Dendritic cell treated with granulocyte-macrophage colony-stimulating factor and Interleukin-4, amounts not matched to agents 40 ng/mL and 50 ng/mL, for 4 days (primary cell): ENCODE measurements around the gene PCNA.
"Not testable (repeated sequence)": the region's sequence is repeated elsewhere in the genome, so short reads cannot be mapped to it uniquely, and the experiment has no call there.

Experiments
- H3K27ac Mint-ChIP-seq: one replicate; pipeline ENCODE4 v1.8.0; 2022; ENCODE audit warnings: mild to moderate bottlenecking, mixed read lengths
- H3K27me3 Mint-ChIP-seq: one replicate; pipeline ENCODE4 v1.8.0; 2022; ENCODE audit warnings: mild to moderate bottlenecking, mixed read lengths
- H3K36me3 Mint-ChIP-seq: one replicate; pipeline ENCODE4 v1.8.0; 2022; ENCODE audit warnings: low read depth, mixed read lengths
- H3K4me1 Mint-ChIP-seq: one replicate; pipeline ENCODE4 v1.8.0; 2022; ENCODE audit warnings: low read depth, mixed read lengths
- H3K4me3 Mint-ChIP-seq: one replicate; pipeline ENCODE4 v1.8.0; 2022; ENCODE audit warnings: mild to moderate bottlenecking, moderate library complexity, mixed read lengths
- H3K9me3 Mint-ChIP-seq: one replicate; pipeline ENCODE4 v1.8.0; 2022; ENCODE audit warnings: mixed read lengths
- intact Hi-C: fragments of 100-400 bp; cut with micrococcal nuclease; formaldehyde crosslinking; loops from one replicate; pipeline ENCODE4 v1.15.0; 2022

PCNA gene

DNA sequence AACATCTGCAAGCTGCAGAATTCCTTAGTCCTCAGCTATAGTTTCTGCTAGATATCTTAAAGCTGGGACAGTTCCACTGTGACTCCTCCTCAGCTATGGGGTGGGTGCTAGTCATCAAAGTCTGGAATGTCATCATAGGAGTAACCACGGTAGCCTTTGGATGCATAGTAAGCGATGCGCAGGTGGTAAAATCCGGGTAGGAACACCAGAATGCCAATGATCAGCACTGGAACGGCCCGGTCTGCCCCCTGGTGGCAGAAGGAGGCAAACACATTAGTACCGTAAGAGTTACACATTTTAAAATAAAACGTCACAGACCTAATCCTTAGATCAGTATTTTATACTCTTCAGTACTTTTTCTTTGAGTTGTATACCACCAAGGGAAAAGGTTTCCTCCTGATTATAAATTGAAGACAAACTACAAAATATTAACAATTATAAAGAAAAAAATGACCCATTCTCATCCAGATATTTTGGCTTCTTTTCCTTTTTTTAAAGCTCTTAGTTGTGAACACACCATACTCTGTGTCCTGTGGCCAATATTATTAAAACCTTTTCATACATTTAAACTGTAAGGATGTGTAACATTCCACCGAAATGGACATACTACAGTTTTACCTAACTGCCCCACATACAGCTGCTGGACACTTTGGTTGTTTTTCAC is 18.9 kb downstream of the PCNA start:
- no peaks in the 10 kb centered on the region for H3K27me3 Mint-ChIP-seq
- peaks cover 96% of the 10 kb centered on the region for H3K36me3 Mint-ChIP-seq
- H3K27ac Mint-ChIP-seq = peak overlapping the region; percentile 77
- H3K4me3 Mint-ChIP-seq = no peak overlapping the region
- intact Hi-C loops = loop anchor here (5.0 kb wide), 2 partner anchors 99 to 144 kb away; partner anchors contain the start of gene SLC23A2
- H3K9me3 Mint-ChIP-seq = no peaks in the 10 kb centered on the region
- peaks cover 24% of the 10 kb centered on the region for H3K4me1 Mint-ChIP-seq

DNA sequence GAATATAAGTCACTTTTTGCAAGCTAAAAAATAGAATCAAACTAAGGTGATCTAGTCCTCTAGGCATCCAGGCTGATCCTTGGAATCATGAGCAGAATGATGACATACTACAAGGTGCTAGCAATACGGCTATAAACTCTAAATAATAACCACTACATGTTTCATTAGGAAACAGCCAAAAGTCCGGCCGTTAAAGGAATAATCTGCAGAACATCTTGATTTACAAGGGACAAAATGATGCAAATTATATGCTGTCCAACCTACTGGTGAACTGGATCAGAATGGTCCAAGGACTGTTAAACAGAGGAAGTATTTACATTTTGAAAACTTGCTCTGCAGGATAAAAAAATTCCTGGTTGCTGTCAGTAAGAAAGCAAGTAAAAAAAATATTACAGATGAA is 19.8 kb downstream of the PCNA start:
- Mint-ChIP-seq H3K27ac (peak overlapping the region; percentile 43), H3K36me3 (peaks cover 94% of the 10 kb centered on the region), H3K4me1 (peaks cover 33% of the 10 kb centered on the region)
- not testable (repeated sequence) for H3K4me3 Mint-ChIP-seq, H3K27me3 Mint-ChIP-seq, H3K9me3 Mint-ChIP-seq
- intact Hi-C loops = loop anchor here (5.0 kb wide), 2 partner anchors 98 to 143 kb away; partner anchors contain the start of gene SLC23A2

DNA sequence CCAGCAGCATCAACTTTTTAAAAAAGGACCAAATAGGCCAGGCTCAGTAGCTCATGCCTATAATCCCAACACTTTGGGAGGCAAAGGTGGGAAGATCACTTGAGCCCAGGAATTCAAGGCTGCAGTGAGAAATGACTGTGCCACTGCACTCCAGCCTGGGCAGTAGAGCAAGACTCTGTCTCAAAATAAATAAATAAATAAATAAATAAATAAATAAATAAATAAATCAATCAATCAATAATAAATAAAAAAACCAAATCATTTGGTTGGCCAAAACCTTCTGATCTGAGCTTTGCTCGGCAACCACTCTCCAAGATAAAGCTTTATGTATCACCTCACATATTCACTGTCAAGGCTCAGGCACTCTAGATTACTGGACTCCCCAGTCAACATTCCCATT is 20.7 kb downstream of the PCNA start:
- H3K4me3 Mint-ChIP-seq, intact Hi-C loops, H3K27me3 Mint-ChIP-seq, H3K9me3 Mint-ChIP-seq: not testable (repeated sequence)
- Mint-ChIP-seq H3K4me1 (peaks cover 35% of the 10 kb centered on the region), H3K27ac (peak overlapping the region; percentile 43), H3K36me3 (peaks cover 85% of the 10 kb centered on the region)

DNA sequence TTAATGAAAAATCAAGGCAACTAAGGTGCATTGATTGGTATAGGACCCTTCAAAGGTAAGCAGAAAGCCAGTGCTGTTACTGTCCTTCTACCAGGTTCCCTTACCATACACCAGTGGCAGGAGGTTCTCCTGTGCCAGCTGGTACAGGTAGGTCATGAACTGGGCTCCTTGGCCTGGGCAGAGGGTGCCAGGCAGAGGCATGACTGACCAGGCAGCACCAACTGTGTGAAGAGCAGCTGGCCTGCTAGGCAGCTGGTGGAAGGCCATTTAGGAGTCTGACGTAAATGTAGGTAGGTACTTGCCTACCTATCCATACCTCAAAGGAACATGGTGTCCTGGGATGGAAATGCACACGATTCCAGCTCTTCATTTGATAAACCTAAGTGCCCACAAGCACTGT is 23.3 kb downstream of the PCNA start:
- H3K27me3 Mint-ChIP-seq = no peaks in the 10 kb centered on the region
- no peaks in the 10 kb centered on the region for H3K9me3 Mint-ChIP-seq
- no peak overlapping the region for H3K4me3 Mint-ChIP-seq
- intact Hi-C loops = no loop called here
- H3K36me3 Mint-ChIP-seq = peaks cover 67% of the 10 kb centered on the region
- H3K27ac Mint-ChIP-seq = peak overlapping the region; percentile 65
- peaks cover 38% of the 10 kb centered on the region for H3K4me1 Mint-ChIP-seq

GRCh38 chr20:5095931-5096330 is 23.8 kb downstream of the PCNA start:
- no peak overlapping the region for H3K4me3 Mint-ChIP-seq
- H3K27me3 Mint-ChIP-seq = no peaks in the 10 kb centered on the region
- intact Hi-C loops = no loop called here
- peaks cover 35% of the 10 kb centered on the region for H3K4me1 Mint-ChIP-seq
- H3K9me3 Mint-ChIP-seq = no peaks in the 10 kb centered on the region
- H3K27ac Mint-ChIP-seq = peak overlapping the region; percentile 65
- peaks cover 62% of the 10 kb centered on the region for H3K36me3 Mint-ChIP-seq

GRCh38 chr20:5095454-5095853 is 24.3 kb downstream of the PCNA start:
- Mint-ChIP-seq H3K9me3 (no peaks in the 10 kb centered on the region), H3K4me3 (no peak overlapping the region), H3K27me3 (no peaks in the 10 kb centered on the region), H3K36me3 (peaks cover 58% of the 10 kb centered on the region), H3K4me1 (peaks cover 40% of the 10 kb centered on the region), H3K27ac (peak overlapping the region; percentile 4)
- intact Hi-C loops = no loop called here

GRCh38 chr20:5092765-5093339 is 26.9 kb downstream of the PCNA start:
- H3K27me3 Mint-ChIP-seq = no peaks in the 10 kb centered on the region
- H3K9me3 Mint-ChIP-seq = no peaks in the 10 kb centered on the region
- peak overlapping the region; percentile 15 for H3K27ac Mint-ChIP-seq
- intact Hi-C loops = loop anchor here (5.0 kb wide), 2 partner anchors 36 to 121 kb away; no protein-coding TSS in a partner anchor
- peaks cover 52% of the 10 kb centered on the region for H3K4me1 Mint-ChIP-seq
- peaks cover 35% of the 10 kb centered on the region for H3K36me3 Mint-ChIP-seq
- no peak overlapping the region for H3K4me3 Mint-ChIP-seq

DNA sequence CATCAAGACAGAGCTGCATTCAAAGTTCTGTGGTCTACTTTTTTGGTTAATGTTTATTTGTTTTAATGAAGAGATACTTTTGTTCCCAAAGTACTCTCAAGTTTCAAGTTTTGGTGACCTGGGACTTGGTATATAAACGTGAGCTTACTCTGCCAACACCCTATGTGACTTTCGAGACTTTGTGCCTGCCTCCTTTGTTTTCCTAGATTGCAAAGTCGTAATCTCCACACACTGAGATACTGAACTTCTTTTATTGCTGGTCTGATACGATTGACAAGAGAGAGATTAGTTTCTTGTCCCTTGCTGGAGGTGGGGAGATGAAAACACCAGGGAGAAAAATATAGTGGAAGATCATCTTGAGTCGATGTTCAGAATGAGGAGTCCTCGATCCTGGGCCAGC is 27.9 kb downstream of the PCNA start:
- Mint-ChIP-seq H3K27me3 (no peaks in the 10 kb centered on the region), H3K36me3 (peaks cover 25% of the 10 kb centered on the region), H3K9me3 (no peaks in the 10 kb centered on the region), H3K4me1 (peaks cover 59% of the 10 kb centered on the region), H3K4me3 (no peak overlapping the region), H3K27ac (peak overlapping the region; percentile 15)
- intact Hi-C loops = loop anchor here (5.0 kb wide), 2 partner anchors 35 to 120 kb away; no protein-coding TSS in a partner anchor

DNA sequence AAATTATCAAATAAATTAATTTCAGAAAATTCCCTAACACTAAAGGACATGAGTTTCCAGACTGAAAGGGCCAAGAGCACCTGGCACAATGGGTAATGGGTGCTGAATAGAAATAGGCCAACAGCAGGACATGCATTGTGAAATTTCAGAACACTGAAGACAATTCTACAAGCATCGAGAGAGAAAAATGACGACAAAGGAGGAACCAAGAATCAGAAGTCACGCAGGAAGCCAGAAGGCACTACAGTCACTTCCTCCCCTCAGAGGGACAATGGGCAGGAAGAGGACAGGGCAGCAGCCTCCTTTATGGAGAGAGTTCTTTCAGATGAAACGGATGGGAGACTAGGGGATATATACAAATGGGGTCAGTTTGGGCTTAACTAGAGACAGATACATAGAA is 29.6 kb downstream of the PCNA start:
- Mint-ChIP-seq H3K4me3 (no peak overlapping the region), H3K4me1 (peaks cover 58% of the 10 kb centered on the region), H3K36me3 (peaks cover 8% of the 10 kb centered on the region), H3K9me3 (no peaks in the 10 kb centered on the region), H3K27ac (peak overlapping the region; percentile 96), H3K27me3 (no peaks in the 10 kb centered on the region)
- intact Hi-C loops = loop anchor here (5.0 kb wide), 2 partner anchors 33 to 118 kb away; no protein-coding TSS in a partner anchor

GRCh38 chr20:5088688-5089087 is 31.1 kb downstream of the PCNA start:
- Mint-ChIP-seq H3K4me1 (peaks cover 63% of the 10 kb centered on the region), H3K27ac (peak overlapping the region; percentile 96)

GRCh38 chr20:5085380-5085779 is 34.4 kb downstream of the PCNA start:
- Mint-ChIP-seq H3K4me3 (no peak overlapping the region), H3K9me3 (no peaks in the 10 kb centered on the region), H3K27ac (peak overlapping the region; percentile 98), H3K4me1 (peaks cover 65% of the 10 kb centered on the region), H3K27me3 (no peaks in the 10 kb centered on the region), H3K36me3 (no peaks in the 10 kb centered on the region)
- intact Hi-C loops = loop anchor here (10.0 kb wide), 1 partner anchor 271 kb away; no protein-coding TSS in a partner anchor

More at GRCh38 chr20:5088688-5089087, 31.1 kb downstream of the PCNA start:
- intact Hi-C loops = loop anchor here (10.0 kb wide), 1 partner anchor 274 kb away; no protein-coding TSS in a partner anchor
- Mint-ChIP-seq H3K9me3 (no peaks in the 10 kb centered on the region), H3K36me3 (peaks cover 7% of the 10 kb centered on the region), H3K4me3 (no peak overlapping the region), H3K27me3 (no peaks in the 10 kb centered on the region)

DNA sequence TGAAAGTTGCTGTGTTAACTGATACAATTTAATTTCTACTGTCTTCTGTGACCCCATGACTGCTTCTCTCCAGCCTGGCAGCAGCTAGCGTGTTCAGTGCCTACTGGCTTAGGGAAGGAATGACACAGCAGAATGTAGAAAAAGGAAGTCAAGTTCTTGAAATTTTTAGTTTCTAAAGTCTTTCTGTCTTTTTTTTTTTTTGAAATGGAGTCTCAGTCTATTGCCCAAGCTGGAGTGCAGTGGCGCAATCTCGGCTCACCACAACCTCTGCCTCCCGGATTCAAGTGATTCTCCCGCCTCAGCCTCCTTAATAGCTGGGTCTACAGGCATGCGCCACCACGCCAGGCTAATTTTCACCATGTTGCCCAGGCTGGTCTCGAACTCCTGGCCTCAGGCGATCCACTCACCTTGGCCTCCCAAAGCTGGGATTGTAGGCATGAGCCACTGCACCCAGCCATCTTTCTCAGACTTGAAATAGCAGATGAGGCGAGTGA is 39.3 kb downstream of the PCNA start:
- intact Hi-C loops = loop anchor here (5.0 to 10.0 kb wide), 2 partner anchors 33 to 266 kb away; no protein-coding TSS in a partner anchor
- Mint-ChIP-seq H3K9me3 (no peaks in the 10 kb centered on the region), H3K36me3 (no peaks in the 10 kb centered on the region), H3K27me3 (no peaks in the 10 kb centered on the region), H3K4me3 (peak overlapping the region; percentile 44), H3K4me1 (peaks cover 66% of the 10 kb centered on the region), H3K27ac (peak overlapping the region; percentile 94)

DNA sequence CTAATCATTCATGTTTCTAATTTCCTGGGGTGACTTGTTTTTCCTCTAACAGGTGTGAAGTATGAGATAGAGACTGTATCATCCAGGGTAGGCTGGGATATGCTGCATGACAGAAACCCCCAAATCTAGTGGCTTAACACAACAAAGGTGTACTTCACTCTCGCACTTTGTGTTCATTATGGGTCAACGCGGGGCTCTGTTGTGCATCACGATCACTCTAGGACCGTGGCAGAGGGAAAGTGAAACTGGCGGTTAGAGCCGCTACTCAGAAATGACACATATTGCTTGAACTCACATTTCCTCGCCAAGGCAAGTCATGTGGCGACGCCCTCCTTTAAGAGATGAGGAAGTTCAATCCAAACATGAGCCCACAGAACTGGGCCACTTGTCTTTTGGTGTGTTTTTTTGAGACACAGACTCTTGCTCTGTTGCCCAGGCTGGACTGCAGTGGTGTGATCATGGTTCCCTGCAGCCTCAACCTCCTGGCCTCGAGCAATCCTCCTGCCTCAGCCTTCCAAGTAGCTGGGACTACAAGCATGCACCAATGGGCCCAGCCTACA is 41.3 kb downstream of the PCNA start:
- no peaks in the 10 kb centered on the region for H3K36me3 Mint-ChIP-seq
- peak overlapping the region; percentile 42 for H3K4me3 Mint-ChIP-seq
- H3K27ac Mint-ChIP-seq = peak overlapping the region; percentile 94
- no peaks in the 10 kb centered on the region for H3K27me3 Mint-ChIP-seq
- H3K9me3 Mint-ChIP-seq = no peaks in the 10 kb centered on the region
- peaks cover 63% of the 10 kb centered on the region for H3K4me1 Mint-ChIP-seq
- intact Hi-C loops = no loop called here
